WTC11 (cell line): ENCODE results near the gene CDR2. TPM values are rescaled to one million over a fixed set of nuclear protein-coding genes. Genes with fewer than 3 reads are reported as not detected.
A peak's percentile ranks its signal among the peaks of the same experiment; 100 is the strongest.

Experiments
- ATAC-seq: fragments of 200-7000 bp; cut with Tn5 transposase; 2 replicates; pipeline ENCODE4 v1.10.0; 2021; ENCODE audit warnings: mild to moderate bottlenecking, moderate library complexity
- CTCF ChIA-PET: fragments of 300-600 bp; sonication (Branson Sonifier 250); formaldehyde crosslinking; loops from one replicate; lab custom pipeline; 2021; ENCODE audit warnings: antibody characterized with exemption; lab: Charles Lee
- POLR2A ChIA-PET: fragments of 350-600 bp; sonication (Branson Sonifier 250); formaldehyde crosslinking; loops from one replicate; lab custom pipeline; 2021; ENCODE audit warnings: antibody characterized with exemption; lab: Charles Lee
- DNase-seq: peaks from one replicate; pipeline ENCODE4 v3.0.0; 2021; ENCODE audit warnings: low spot score
- H3K27ac Mint-ChIP-seq: 2 replicates; pipeline ENCODE4 v1.8.0; 2021; ENCODE audit warnings: mixed read lengths
- H3K27me3 Mint-ChIP-seq: 2 replicates; pipeline ENCODE4 v1.8.0; 2021; ENCODE audit warnings: low read depth, mild to moderate bottlenecking, moderate library complexity, mixed read lengths
- H3K36me3 Mint-ChIP-seq: 2 replicates; pipeline ENCODE4 v1.8.0; 2021; ENCODE audit warnings: mixed read lengths
- H3K4me1 Mint-ChIP-seq: 2 replicates; pipeline ENCODE4 v1.8.0; 2022; ENCODE audit warnings: mixed read lengths
- H3K4me3 Mint-ChIP-seq: 2 replicates; pipeline ENCODE4 v1.8.0; 2021; ENCODE audit warnings: mild to moderate bottlenecking, moderate library complexity, mixed read lengths
- H3K9me3 Mint-ChIP-seq: 2 replicates; pipeline ENCODE4 v1.8.0; 2021; ENCODE audit warnings: mixed read lengths
- KAT7 ChIP-seq: sonication (generic); formaldehyde crosslinking; IDR thresholded peaks from 2 replicates; pipeline ENCODE4 v1.8.1; 2023; ENCODE audit warnings: missing genetic modification reagents, mild to moderate bottlenecking, borderline replicate concordance
- SP1 ChIP-seq: sonication (generic); formaldehyde crosslinking; conservative IDR thresholded peaks from 2 replicates; pipeline ENCODE4 v1.8.1; 2022; ENCODE audit warnings: missing genetic modification reagents
- ZNF219 ChIP-seq: sonication (generic); formaldehyde crosslinking; IDR thresholded peaks from 2 replicates; pipeline ENCODE4 v1.8.0; 2023; ENCODE audit warnings: missing genetic modification reagents, mild to moderate bottlenecking, borderline replicate concordance
- ZNF232 ChIP-seq: sonication (generic); formaldehyde crosslinking; IDR thresholded peaks from 2 replicates; pipeline ENCODE4 v1.8.0; 2022; ENCODE audit warnings: mild to moderate bottlenecking, missing genetic modification reagents
- total RNA-seq: library from RNA; stranded (reverse); gene quantifications from 3 replicates; pipeline ENCODE4 v1.2.3, GENCODE V29; 2021
- TF ChIP-seq, protein P1 (sequence below): sonication (generic); formaldehyde crosslinking; IDR thresholded peaks from 2 replicates; pipeline ENCODE4 v1.8.1; 2023; ENCODE audit warnings: mild to moderate bottlenecking, moderate library complexity, missing genetic modification reagents
- TF ChIP-seq, protein P2 (sequence below): sonication (generic); formaldehyde crosslinking; conservative IDR thresholded peaks from 2 replicates; pipeline ENCODE4 v1.8.1; 2022; ENCODE audit warnings: mild to moderate bottlenecking, missing genetic modification reagents

CDR2 gene
- total RNA-seq, 1 experiment from 2014 or later: 40.9 TPM

DNA sequence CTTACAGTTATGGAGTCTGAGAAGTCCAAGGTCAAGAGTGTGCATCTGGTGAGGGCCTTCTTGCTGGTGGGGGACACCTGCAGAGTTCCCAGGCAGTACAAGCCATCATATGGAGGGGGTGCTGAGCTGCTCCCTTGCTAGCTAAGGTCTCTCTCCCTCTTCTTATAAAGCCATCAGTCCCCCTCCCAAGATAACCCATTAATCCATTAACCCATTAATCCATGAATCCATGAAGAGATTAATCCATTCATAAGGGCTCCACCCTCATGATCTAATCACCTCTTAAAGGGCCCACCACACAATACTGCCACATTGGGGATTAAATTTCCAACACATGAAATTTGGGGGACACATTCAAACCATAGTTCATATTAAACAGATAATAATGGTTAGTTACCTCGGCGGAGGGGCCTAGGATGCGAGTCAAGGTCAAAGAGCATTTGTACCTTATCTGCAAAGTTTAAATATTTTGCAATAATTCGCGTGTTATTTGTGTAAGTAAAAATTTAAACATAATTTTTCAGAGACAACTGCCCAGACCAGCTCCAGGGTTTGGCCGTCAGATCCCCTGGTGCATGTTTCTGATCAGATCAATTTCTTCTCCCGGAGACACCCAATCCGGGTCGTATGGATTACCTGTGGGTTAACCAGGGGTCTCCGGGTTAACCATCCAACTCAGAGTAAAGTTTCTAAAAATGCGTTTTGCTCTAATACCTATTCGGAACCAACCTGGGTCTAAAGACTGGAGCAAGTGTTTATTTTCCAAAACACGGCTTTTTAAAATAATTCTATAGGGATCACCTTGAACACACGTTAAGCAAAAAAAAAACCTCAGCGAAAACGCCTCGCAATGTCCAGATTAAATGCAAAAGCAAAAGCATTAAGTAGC, 78.0 kb downstream of the CDR2 start:
- DNase-seq: no peak
- Mint-ChIP-seq H3K4me3 (peak overlapping the region; percentile 94), H3K9me3 (no peaks in the 10 kb centered on the region), H3K36me3 (no peaks in the 10 kb centered on the region), H3K4me1 (peaks cover 34% of the 10 kb centered on the region), H3K27ac (no peak overlapping the region; the same call in 1 of the 2 replicates), H3K27me3 (no peaks in the 10 kb centered on the region)
- POLR2A ChIA-PET: no interaction called here
- ATAC-seq: peak; percentile 5; the same call in 1 of the 2 replicates
- CTCF ChIA-PET: interaction anchor here (1.4 to 1.9 kb wide), 2 partner anchors 90 to 101 kb away, joined by 3 to 8 read pairs; partner anchors contain the start of gene EEF2K
- TF ChIP-seq KAT7 (CRISPR knock-in tag) (no peak), ZNF219 (CRISPR knock-in tag) (no peak), SP1 (no peak), ZNF232 (CRISPR knock-in tag) (no peak)
- TF ChIP-seq, protein P1, sequence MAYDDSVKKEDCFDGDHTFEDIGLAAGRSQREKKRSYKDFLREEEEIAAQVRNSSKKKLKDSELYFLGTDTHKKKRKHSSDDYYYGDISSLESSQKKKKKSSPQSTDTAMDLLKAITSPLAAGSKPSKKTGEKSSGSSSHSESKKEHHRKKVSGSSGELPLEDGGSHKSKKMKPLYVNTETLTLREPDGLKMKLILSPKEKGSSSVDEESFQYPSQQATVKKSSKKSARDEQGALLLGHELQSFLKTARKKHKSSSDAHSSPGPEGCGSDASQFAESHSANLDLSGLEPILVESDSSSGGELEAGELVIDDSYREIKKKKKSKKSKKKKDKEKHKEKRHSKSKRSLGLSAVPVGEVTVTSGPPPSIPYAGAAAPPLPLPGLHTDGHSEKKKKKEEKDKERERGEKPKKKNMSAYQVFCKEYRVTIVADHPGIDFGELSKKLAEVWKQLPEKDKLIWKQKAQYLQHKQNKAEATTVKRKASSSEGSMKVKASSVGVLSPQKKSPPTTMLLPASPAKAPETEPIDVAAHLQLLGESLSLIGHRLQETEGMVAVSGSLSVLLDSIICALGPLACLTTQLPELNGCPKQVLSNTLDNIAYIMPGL (CRISPR knock-in tag): no peak
- TF ChIP-seq, protein P2, sequence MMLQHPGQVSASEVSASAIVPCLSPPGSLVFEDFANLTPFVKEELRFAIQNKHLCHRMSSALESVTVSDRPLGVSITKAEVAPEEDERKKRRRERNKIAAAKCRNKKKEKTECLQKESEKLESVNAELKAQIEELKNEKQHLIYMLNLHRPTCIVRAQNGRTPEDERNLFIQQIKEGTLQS (CRISPR knock-in tag): no peak

Other genes with a start within 250 kb of the CDR2 start
- 0.09 to 0.18 TPM (median 0.13 TPM) in 3 replicates for gene SDR42E2, start 212.1 kb downstream of the CDR2 start, total RNA-seq
- 23.8 to 27.7 TPM (median 26.7 TPM) in 3 replicates for gene EEF2K, start 168.3 kb downstream of the CDR2 start, total RNA-seq
- gene POLR3E, start 77.2 kb downstream of the CDR2 start, total RNA-seq: 62.2 to 73.5 TPM (median 68.0 TPM) in 3 replicates
- 74.7 to 85.8 TPM (median 81.5 TPM) in 3 replicates for gene NPIPB5, start 136.3 kb upstream of the CDR2 start, total RNA-seq